Panc1 (cell line): Measurements from ENCODE around the gene ATP9A.

Source experiments
- CTCF ChIP-seq: fragments of 450-650 bp; IDR thresholded peaks from 2 replicates; pipeline ENCODE4 v1.5.1; 2017; ENCODE audit warnings: mild to moderate bottlenecking
- POLR2AphosphoS5 ChIP-seq: IDR thresholded peaks from 2 replicates; pipeline ENCODE4 v1.6.1; 2012; ENCODE audit warnings: mild to moderate bottlenecking, low read depth, low read length, moderate library complexity

- TF ChIP-seq CTCF (no peak), POLR2AphosphoS5 (no peak)
Observed at GRCh38 chr20:51796340-51796739, 28.1 kb upstream of the ATP9A start.
